LNCAP (cell line): ENCODE results near the gene NPNT.

ENCODE experiments used
- CTCF ChIP-seq: fragments of 450-650 bp; IDR thresholded peaks from 2 replicates; pipeline ENCODE4 v1.5.1; 2017; ENCODE audit warnings: mild to moderate bottlenecking

Gene NPNT

GRCh38 chr4:105902550-105903262 lies 7.4 kb downstream of the NPNT start:
- no peak for TF ChIP-seq CTCF

- TF ChIP-seq CTCF, result no peak
Observed at GRCh38 chr4:105909787-105910281, 14.6 kb downstream of the NPNT start.

- TF ChIP-seq CTCF, result no peak
Observed at GRCh38 chr4:105911426-105911825, 16.2 kb downstream of the NPNT start.

- TF ChIP-seq CTCF, result no peak
Observed at GRCh38 chr4:105912633-105913032, 17.4 kb downstream of the NPNT start.

GRCh38 chr4:105917171-105917685 lies 22.0 kb downstream of the NPNT start:
- TF ChIP-seq CTCF, result no peak

GRCh38 chr4:105921301-105921700 lies 26.0 kb downstream of the NPNT start:
- TF ChIP-seq CTCF, result no peak

- no peak for TF ChIP-seq CTCF
Observed at GRCh38 chr4:105923497-105924238, 28.4 kb downstream of the NPNT start.
